Body of pancreas (tissue), 4 donors: ENCODE measurements around the gene C14orf132. TPM values are rescaled to one million over a fixed set of nuclear protein-coding genes. Genes with fewer than 3 reads are reported as not detected.
"Not testable (repeated sequence)": the region's sequence is repeated elsewhere in the genome, so short reads cannot be mapped to it uniquely, and the experiment has no call there.

Experiments used
- ATAC-seq: fragments of 150-250 bp; one replicate; pipeline ENCODE4 v1.9.1; 2016
- DNase-seq, 4 donors: peaks; one replicate each; pipeline ENCODE4 v3.0.0-alpha.2; 2019
- H3K27ac ChIP-seq, 4 donors: fragments of 200-600 bp; sonication (generic); 1 replicate in 3 of 4; 2 replicates in 1 of 4; pipeline versions ENCODE4 v1.5.1 to v1.6.1; 2016 to 2019; ENCODE audit warnings: mild to moderate bottlenecking in 1 of 4, mixed read lengths in 1 of 4, moderate library complexity in 1 of 4
- H3K27me3 ChIP-seq, 2 donors: fragments of 200-600 bp; sonication (generic); one replicate each; pipeline ENCODE4 v1.6.0; 2016; ENCODE audit warnings: mild to moderate bottlenecking in 1 of 2
- H3K36me3 ChIP-seq, 2 donors: fragments of 200-600 bp; sonication (generic); replicated peaks in 1 of 2; 2 replicates each; pipeline ENCODE4 v1.5.1; 2016; ENCODE audit warnings: low read depth in 2 of 2; ENCODE audit not compliant: insufficient read depth in 1 of 2
- H3K4me1 ChIP-seq: fragments of 200-600 bp; sonication (generic); one replicate; pipeline ENCODE4 v1.6.0; 2016
- H3K4me3 ChIP-seq, 2 donors: fragments of 200-600 bp; sonication (generic); 1 replicate in 1 of 2; 2 replicates in 1 of 2; pipeline ENCODE4 v1.5.1; 2016 to 2019
- H3K9me3 ChIP-seq, 3 donors: fragments of 200-600 bp; sonication (generic); 1 replicate in 2 of 3; 2 replicates in 1 of 3; pipeline ENCODE4 v1.5.1; 2016
- CTCF ChIP-seq, 7 experiments: fragments of 450-650 bp in 4 of 7; fragments of 200-600 bp in 3 of 7; sonication (generic) in 3 of 7; IDR thresholded peaks; one replicate each; pipeline ENCODE4 v1.5.1; 2016 to 2019; ENCODE audit warnings: antibody characterized with exemption in 7 of 7
- POLR2A ChIP-seq, 3 donors: fragments of 450-650 bp; IDR thresholded peaks; one replicate each; pipeline ENCODE4 v1.6.1; 2016; ENCODE audit warnings: antibody characterized with exemption in 3 of 3, mild to moderate bottlenecking in 2 of 3
- whole genome bisulfite sequencing, 2 donors: methylation state at CpG; one replicate each; pipeline ENCODE4 v1.1.5; 2017; 5-methylcytosine and 5-hydroxymethylcytosine counted together
- intact Hi-C: fragments of 100-400 bp; cut with DNase I; formaldehyde crosslinking; loops from one replicate; pipeline ENCODE4 v1.15.1; 2023
- total RNA-seq, 2 donors: library from RNA; depleted of rRNA; stranded (reverse); fragments of >200 nt; gene quantifications; one replicate each; pipeline ENCODE4 v1.1.0, GENCODE V29; 2016

C14orf132 gene
- total RNA-seq, 2 donors from 2014 or later = 4.4 to 4.6 TPM

- H3K4me1 ChIP-seq = no peaks in the 10 kb centered on the region
- no peak overlapping the region for H3K4me3 ChIP-seq
- 66 to 72% methylated on average over 3 to 5 of the region's 5 CpGs for WGBS, 2 donors
- no peaks in the 10 kb centered on the region for H3K36me3 ChIP-seq
- H3K9me3 ChIP-seq = no peaks in the 10 kb centered on the region
- H3K27me3 ChIP-seq = no peaks in the 10 kb centered on the region
- no peak overlapping the region for H3K27ac ChIP-seq
- intact Hi-C loops = no loop called here
- ATAC-seq (no peak), DNase-seq (no peak)
- TF ChIP-seq CTCF (IDR thresholded peaks at IDR 0.05) = no peak
- no peak for TF ChIP-seq POLR2A (IDR thresholded peaks at IDR 0.05)
These were observed 37.2 kb upstream of the C14orf132 start for GRCh38 chr14:96001866-96002497.

- intact Hi-C loops = no loop called here
- WGBS, 2 donors = 57 to 60% methylated on average over 1 to 2 of the region's 2 CpGs
- no peak for TF ChIP-seq CTCF (IDR thresholded peaks at IDR 0.05)
- TF ChIP-seq POLR2A (IDR thresholded peaks at IDR 0.05) = no peak
These were observed 36.7 kb upstream of the C14orf132 start for GRCh38 chr14:96002498-96002884.

GRCh38 chr14:96011131-96011530 lies 28.0 kb upstream of the C14orf132 start:
- H3K27me3 ChIP-seq = no peaks in the 10 kb centered on the region
- intact Hi-C loops = no loop called here
- WGBS, 2 donors = 81 to 100% methylated on average over 1 of the region's 1 CpG
- no peak overlapping the region for H3K27ac ChIP-seq
- no peak overlapping the region for H3K4me3 ChIP-seq
- TF ChIP-seq CTCF (IDR thresholded peaks at IDR 0.05) = no peak
- no peak for TF ChIP-seq POLR2A (IDR thresholded peaks at IDR 0.05)
- ATAC-seq (no peak), DNase-seq (no peak)
- peaks cover 0 to 14% (median 0%) of the 10 kb centered on the region in 3 donors for H3K9me3 ChIP-seq
- H3K4me1 ChIP-seq = no peaks in the 10 kb centered on the region
- no peaks in the 10 kb centered on the region for H3K36me3 ChIP-seq

More at GRCh38 chr14:96002498-96002884, 36.7 kb upstream of the C14orf132 start:
- DNase-seq (no peak), ATAC-seq (no peak)
- H3K4me1 ChIP-seq = no peaks in the 10 kb centered on the region
- no peak overlapping the region for H3K4me3 ChIP-seq
- H3K9me3 ChIP-seq = no peaks in the 10 kb centered on the region
- H3K27ac ChIP-seq = no peak overlapping the region
- H3K27me3 ChIP-seq = no peaks in the 10 kb centered on the region
- H3K36me3 ChIP-seq = no peaks in the 10 kb centered on the region

- intact Hi-C loops = no loop called here
- ATAC-seq = no peak
- no peak overlapping the region for H3K27ac ChIP-seq
- peaks cover 0 to 14% (median 0%) of the 10 kb centered on the region in 3 donors for H3K9me3 ChIP-seq
- no peak overlapping the region for H3K4me3 ChIP-seq
- no peaks in the 10 kb centered on the region for H3K4me1 ChIP-seq
- H3K27me3 ChIP-seq = no peaks in the 10 kb centered on the region
- DNase-seq = no peak
- TF ChIP-seq CTCF (IDR thresholded peaks at IDR 0.05) = no peak
- TF ChIP-seq POLR2A (IDR thresholded peaks at IDR 0.05) = no peak
- no peaks in the 10 kb centered on the region for H3K36me3 ChIP-seq
These were observed 27.6 kb upstream of the C14orf132 start for GRCh38 chr14:96011607-96012006.

GRCh38 chr14:96012757-96013156 lies 26.4 kb upstream of the C14orf132 start:
- H3K4me3 ChIP-seq, H3K4me1 ChIP-seq, H3K27me3 ChIP-seq, intact Hi-C loops, ATAC-seq, H3K27ac ChIP-seq, DNase-seq, H3K36me3 ChIP-seq: not testable (repeated sequence)
- peaks cover 0 to 14% (median 0%) of the 10 kb centered on the region in 3 donors for H3K9me3 ChIP-seq
- whole genome bisulfite sequencing, 2 donors = 87 to 100% methylated on average over 1 of the region's 1 CpG
